Non-pigmented ciliary epithelial cell (primary cell): ENCODE data around the gene TAF8.
A peak's percentile ranks its signal among the peaks of the same experiment; 100 is the strongest.

Experiments
- DNase-seq: peaks from one replicate; pipeline ENCODE4 v3.0.0-alpha.2; 2010; ENCODE audit warnings: low read depth

Gene TAF8

DNA sequence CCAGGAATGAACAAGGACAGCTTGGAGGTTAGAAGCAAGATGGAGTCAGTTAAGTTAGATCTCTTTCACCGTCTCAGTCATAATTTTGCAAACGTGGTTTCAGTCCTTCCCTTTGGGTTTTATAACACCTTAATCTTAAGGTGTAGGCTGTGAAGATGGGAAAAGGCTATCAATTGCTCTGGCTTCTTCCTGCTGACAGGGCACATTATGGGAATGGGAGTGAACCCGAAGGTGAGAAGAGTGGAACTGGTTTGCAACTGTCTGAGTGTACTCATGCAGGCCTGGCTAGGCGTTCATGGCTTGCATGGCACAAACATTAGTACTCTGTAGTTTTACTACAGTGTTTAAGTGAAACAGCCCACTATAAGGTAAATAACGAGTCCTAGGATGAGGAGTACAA is 9.4 kb downstream of the TAF8 start:
- no peak for DNase-seq

DNA sequence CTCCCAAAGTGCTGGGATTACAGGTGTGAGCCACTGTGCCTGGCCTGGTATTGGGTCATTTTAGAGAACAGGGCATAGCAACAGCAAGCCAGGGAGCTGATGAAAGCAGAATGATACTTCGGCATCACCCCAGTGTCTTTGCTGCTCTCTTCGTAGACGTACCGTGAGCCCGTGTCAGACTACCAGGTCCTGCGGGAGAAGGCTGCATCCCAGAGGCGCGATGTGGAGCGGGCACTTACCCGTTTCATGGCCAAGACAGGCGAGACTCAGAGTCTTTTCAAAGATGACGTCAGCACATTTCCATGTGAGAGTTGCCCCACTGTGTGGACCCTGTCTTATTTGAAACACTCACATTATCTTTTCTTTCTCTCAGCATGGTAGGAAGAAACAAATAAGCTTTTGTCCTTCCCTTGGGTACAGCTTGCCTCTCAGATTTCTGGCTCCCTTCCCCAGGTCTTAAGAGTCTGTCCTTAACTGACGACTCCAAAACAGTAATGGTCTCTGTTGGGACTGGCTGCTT is 15.9 kb downstream of the TAF8 start:
- no peak for DNase-seq

DNA sequence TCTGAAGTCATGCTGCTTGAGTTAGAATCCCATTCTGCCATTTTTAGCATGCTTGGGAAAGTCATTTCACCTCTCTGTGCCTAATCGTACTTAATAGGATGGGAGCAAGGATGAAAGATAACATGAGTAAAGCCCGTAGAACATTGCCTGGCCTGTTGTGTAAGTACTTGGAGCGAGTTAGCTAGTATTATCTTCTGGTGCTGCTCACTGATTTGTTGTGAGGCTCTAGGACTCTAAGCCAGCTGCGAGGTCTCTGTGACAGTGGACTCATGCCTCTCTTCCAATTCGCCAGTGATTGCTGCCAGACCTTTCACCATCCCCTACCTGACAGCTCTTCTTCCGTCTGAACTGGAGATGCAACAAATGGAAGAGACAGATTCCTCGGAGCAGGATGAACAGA is 17.8 kb downstream of the TAF8 start:
- DNase-seq = no peak

DNA sequence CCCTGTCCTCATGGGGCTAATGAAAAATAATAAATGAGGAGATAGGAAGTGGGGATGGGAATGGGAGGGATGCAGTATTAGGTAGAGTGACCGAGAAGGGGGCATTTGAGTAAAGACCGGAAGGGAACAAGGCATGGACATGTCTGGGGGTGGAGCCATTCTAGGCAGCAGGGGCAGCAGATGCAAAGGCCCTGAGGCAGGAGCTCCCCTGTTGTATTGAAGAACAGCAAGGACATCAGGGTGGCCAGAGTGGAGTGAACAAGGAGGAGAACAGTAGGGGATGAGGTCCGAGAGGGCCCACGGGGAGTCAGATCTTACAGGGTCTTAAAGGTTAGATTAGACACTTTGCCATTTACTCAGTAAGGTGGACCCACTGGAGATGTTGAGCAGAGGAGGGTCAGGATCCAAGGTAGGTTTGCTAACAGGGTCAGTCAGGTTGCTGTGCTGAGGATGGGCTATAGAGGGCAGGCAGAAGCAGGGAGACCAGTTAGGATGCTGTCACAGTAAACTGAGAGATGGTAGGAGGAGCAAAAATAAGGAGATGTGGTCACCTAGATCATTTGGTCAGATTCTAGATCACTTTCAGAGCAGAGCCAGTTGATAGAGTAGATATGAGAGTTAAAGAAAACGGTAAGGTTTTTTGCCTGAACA is 18.7 kb downstream of the TAF8 start:
- DNase-seq = no peak

DNA sequence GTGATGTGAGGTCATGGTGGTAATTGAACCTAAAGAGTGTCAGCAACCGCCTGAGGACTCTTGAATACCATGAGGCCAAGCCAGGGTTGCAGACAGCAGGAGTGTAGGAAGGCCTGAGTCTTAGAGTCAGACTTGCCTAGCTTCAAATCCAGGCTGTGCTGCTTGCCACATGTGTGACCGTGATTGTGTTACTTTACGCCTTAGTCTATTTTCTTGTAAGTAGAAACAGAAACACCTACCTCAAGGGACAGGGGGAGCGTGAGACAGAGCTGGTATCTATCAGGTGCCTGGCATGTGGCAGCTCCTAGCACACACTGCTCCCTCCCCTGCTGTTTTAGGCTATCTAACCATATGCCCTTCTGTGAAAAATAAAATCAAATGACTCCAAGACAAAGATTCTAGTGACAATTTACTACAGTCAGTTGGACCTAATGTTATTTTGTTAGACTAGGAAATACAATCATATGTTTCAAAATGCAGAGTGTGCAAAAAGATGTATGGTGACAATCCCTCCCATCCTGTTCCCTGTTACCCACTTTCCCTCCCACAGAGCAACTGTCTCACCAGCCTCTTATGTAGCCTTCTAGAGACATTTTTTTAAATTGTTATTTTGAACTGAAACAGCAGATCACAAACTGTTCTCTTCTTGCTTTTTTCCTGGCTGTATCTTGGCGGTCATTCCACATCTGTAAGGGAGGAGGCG is 21.7 kb downstream of the TAF8 start:
- DNase-seq = no peak

DNA sequence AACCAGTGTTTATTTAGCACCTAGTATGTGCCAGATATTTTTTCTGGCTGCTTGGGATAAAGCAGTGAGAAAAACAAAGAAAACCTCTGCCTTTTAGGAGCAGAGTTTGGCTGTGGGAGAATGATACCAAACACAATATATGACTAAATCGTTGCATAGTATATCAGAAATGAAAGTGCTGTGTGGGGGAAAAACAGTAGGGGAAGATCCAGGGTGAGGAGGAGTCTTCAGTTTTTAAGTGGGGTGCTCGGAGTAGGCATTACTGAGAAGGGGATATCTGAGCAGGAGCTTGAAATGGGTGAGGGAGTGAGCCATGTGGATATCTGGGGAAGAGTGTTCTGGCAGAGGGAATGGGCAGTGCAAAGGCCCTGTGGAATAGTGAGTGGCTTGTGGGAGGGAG is 23.0 kb downstream of the TAF8 start:
- no peak for DNase-seq

DNA sequence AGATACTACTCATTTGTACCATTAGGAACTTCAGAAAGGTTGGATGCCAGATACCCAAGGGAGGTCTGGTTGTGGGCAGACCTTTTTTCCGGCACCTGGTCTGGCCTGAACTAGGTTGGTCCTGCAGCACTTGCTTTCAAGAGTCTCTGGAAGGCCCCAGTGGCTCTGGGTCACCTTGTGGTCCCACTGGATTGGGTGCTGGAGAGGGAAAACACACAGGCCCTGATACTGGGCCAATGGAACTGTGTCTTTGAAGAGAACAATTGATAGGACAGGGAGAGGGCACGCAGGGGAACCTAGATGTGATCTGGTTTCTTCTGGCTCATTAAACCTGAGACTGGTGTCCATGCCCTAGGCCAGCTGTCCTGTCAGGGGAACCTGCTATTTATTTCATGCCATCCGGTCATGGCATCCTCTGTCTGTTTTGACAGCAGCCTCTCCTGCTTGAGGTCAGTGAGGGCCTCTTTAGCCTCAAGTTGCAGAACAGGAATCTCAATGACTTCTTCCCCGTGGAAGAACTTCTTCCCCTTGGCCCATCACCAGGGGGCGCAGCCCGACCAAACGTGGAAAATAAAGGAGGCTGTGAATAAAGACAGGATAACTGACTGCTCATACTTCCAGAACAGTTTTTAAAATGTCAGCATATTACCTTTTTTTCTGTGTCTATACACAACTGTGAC is 25.0 kb downstream of the TAF8 start:
- no peak for DNase-seq

DNA sequence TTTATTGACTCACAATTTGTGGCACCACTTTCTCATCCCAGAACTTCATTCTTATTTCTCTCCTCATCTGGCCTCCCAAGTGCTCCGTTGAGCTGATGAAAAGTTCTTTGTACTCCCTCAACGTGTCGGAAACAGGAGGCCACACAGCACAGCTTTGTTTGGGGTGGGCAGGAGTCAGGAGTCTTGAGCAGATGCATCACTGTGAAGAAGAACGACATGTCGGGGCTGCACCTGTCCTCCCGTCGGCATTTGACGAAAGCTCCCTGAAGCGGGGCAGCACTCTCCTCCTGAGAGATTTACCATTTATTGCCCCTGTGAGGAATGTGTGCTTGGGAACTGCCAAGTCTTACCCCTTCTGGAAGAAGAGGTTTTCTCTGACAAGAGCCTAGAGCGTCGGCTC is 28.1 kb downstream of the TAF8 start:
- no peak for DNase-seq

DNA sequence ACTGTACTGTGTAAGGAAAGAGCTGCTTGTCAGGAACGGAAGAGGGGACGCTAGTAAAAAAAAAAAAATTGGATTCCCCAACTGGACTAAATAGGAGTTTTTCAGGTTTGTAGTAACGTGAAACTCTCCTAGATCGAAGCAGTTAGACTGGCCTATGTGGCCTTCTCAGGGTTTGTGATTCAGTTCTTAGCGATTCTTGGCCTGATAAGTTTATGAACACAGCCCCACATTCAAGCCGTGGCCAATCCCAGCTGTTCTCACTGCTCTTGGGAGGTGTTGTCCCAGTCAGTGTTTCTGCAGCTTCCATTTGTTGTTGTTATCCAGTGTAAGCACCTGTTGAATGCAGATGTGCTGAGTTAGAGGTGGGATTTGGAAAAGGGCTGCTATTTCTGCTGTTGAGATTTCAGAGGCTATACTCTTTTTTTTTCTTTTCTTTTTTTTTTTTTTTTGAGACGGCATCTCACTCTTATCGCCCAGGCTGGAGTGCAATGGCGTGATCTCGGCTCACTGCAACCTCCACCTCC is 29.7 kb downstream of the TAF8 start:
- DNase-seq = no peak

DNA sequence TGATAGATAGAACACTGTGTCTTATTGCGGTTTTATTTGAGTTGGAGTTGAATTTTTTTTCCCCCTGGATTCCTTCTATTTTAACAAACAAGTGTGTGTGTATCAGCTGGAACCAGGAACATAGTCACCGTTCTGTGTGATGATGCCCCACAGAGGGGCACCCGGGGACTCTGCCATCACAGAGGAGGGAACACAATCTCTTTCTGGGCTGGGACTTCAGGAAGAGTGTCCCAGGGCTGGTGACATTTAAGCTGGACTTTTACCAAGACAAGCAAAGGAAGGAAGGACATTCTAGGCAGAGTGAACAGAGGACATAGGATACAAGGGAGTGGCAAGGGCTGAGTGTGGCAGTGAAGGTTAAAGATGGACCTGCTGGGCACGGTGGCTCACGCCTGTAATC is 33.2 kb downstream of the TAF8 start:
- no peak for DNase-seq

DNA sequence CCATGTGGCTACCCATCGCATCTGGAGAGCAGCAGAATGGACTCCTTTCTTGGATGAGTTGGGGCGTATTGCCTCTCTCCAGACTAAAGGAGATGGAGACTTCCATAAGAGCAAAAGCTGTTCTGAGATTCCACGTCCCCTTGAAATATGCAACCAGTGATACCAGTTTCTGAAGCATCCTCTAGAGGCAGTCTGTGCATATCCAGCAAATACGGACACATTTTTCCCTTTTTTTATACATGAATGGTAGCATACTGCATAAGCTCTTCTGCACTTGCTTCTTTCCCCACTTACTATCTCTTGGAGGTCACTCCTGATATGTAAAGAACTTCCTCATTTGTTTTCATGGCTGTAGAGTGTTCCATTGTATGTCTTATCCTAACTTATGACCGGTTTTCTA is 34.6 kb downstream of the TAF8 start:
- no peak for DNase-seq

DNA sequence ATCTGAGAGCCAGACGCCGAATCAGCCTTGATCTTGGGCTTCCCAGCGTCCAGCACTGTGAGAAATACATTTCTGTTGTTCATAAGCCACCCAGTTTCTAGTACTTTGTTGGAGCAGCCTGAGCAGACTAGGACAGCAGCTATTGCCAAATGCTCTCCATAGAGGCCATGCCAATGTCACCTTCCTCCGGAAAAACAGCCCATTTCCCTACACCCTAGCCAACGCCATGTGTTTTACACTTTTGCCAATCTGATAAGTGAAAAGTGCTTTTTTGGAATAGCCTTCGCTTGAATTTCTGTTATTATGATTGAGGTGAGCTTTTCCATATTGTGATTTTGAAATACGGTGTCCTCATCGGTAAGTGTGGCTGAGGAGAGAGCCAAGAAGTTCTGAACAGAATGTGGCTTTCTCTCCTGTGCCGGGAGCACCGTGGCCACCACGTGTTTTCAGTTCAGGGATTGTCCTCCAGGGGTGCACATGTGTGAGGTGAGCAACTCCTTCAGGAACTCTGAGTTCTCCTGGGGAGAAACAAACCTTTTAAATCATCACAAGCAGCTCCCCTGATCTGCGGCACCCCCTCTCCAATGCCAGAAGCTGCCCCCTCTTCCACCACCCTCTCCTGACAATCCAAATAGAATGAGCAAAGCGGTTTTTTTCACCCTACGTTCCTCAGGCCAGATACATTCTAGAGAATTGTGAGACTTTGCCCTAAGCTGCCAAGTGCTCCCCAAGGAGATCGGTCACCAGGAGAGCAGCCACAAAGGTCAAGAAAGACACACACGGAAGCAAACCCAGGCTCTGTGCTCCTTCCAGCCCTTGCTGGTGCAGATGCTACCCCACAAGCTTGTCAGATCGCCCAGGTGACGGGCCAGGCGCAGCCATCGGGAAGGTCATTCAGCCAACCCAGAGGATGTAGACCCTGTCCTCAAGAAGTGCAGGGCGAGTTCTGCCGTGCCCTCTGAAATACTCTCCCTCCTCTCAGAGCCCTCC is 36.0 kb downstream of the TAF8 start:
- no peak for DNase-seq

DNA sequence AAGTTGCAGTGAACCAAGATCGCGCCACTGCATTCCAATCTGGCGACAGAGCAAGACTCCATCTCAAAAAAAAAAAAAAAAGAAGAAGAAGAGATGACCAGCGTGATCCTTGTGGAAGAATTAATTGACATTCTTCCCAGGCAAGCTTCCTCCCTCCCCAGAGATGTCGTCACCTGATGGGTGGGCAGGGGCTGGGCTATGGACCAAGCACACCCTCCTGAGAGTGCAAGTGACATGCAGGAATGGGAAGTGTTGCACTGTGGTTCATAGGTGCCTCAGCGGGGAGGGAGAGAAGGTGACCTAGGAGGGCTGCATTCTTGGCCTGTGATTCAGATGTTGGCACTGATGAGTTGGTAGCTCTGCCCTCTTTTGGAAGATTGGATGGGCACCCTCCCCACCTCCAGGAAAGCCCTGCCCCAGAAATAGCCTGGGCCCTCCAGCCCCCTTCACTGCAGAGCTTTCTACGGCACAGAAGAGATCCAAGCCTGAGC is 37.8 kb downstream of the TAF8 start:
- DNase-seq = no peak

DNA sequence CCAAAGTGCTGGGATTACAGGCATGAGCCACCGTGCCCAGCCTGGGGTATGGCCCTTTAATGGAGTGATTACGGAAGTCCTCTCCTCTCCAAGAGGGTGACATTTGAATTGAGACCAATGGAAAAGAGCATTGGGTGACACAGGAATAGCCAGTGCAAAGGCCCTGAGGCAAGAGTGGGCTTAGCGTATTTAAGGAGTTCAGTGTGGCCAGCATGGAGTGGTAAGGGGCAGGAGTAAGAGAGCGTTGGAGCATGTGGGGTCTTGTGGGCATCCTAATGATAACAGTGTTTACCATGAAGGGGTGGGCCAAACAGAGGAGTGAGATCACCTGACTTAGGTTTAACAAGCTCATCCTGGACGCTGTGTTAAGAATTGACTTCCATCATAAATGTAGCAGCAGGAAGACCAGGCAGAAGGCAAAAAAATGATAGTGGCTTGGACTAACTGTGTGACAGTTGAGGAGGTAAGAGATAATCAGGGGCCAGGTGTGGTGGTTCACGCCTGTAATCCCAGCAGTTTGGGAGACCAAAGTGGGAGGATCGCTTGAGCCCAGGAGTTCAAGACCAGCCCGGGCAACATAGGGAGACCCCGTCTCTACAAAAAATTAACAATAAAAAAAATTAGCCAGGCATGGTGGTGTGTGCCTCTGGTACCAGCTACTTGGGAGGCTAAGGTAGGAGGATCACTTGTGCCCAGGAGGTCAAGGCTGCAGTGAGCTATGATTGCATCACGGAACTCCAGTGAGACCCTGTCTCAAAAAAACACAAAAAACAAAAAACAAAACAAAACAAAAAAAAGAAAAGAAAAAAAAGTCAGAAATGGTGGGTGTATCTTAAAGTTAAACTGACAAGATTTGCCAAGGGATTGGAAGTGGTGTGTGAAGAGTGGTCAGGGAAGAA is 40.7 kb downstream of the TAF8 start:
- DNase-seq = no peak

DNA sequence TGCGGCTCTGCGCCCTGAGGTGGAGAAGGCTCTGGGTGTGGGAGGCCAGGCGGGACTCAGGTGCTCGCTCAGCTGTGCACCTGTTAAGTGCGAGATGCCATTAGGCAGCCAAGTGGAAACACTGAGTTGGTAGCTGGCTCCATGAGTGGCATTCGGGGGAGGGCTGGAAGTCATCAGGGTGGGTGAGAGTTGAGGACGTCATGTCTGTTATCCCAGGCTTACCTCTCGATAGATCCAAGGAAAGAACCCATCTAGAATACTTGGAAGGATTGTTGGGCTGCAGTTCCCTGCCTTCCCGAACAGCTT is 41.3 kb downstream of the TAF8 start:
- DNase-seq = no peak

DNA sequence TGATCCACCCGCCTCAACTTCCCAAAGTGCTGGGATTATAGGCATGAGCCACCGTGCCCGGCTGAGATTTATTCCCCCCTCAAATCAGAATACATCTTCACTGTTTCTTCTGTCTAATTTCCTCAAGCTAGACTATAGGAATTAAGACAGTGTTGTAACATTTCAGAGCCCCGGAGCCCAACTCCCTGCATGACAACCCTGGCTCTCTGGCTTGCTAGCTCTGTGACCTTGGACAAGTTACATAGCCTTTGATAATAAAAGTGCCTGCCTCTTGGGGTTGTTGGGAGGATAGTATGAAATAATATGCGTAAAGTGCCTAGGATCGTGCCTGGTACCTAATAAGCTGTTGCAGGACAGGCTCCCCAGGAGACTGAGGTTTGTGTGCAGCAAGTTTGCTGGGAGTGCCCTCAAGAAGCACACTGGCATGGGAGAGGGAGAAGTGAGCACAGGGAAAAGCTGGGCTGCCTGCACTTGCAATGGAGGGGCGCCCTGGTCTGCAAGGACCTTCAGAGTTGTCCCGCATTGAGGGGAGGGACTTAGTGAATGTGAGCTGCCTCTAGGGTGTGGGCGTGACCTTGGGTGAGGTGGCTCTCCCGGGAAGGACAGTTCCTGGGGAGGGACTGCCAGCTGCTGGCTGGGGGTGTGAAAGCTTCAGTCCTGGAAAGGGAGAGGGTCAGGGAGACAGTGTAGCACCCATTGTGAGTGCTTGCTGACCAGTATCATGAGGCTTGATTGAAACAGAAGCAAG is 43.4 kb downstream of the TAF8 start:
- DNase-seq = no peak

DNA sequence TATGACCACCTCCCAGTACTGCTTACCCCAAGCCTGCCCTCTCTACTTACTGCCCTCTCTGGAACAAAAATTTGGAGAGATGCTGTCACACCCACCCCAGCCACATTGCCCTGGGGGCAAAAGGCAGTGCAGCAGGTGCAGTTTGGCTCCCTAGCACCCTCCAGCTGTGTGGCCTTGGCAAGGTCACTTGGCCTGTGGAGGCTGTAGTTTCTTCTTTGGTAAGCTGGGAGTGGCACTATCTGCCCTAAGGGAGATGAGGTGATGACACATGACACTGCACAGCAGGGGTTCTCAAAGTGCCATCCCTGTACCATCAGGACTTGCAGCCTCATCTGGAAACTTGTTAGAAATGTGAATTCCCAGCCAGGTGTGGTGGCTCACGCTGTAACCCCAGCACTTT is 44.8 kb downstream of the TAF8 start:
- DNase-seq = no peak

DNA sequence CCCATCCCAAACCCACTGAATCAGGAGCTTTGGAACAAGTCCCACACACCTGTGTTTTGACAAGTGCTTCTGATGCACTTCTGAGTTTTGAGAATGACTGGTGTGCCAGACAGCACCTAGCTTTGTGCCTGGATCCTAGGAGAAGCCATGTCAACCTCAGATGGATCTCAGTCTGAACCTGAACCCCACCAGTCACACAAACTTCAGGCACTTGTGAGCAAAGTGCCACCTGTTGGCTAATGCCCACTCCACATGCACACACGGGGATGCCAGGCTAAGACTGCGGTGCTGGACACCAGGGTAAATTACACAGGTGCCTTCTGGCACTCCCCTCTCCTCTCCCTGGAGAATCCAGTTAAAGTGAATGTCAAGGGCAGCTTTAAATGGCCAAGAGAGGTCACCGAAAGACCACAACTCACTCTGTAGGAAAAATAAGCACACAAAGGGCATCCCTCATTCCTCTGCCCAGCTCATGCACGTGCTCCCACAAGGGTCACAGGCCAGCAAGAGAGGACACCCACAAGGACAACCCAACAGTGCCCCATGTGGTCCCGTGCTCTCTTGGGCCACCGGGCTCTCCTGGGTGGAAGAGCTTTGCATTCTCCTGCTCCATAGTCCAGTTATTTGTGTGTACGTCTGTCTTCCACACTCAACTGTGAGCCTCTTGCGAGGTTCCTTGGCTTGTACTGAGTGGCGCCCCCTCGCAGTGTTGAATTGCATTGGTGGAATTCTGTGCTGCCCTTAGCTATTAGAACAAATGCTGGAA is 45.6 kb downstream of the TAF8 start:
- DNase-seq = no peak

DNA sequence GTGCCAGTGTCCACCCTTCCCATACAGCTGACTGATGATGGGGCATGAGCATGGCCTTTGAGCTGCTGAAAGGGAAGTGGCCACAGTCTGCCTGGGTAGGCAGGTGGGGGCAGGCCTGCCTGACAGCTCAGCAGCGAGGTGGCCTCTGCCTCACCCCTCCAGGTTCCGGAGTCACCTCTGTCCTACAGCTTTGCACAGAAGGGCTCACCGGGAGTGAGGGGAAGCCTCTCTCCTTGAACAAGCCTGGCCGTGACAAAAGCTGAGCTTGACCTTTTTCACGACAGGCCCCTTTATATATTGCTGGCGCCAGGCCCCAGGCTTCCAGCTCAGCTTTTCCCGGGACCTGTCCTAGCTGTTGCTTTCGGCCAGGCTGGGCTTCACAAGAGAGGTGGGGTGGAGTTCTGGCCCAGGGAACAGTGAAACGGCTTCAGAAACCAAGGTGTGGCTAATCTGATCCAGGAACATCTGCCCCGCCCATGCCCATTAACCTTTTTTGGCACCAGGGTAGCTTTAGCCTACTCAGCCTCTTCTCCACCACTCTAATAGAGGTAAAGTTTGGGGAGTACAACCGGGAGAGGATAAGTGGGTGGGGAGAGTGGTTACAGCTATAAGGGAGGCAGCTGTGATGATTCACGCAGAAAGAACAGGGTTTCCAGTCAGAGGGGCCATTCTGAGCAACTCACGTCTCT is 49.2 kb downstream of the TAF8 start:
- DNase-seq = peak; percentile 30
